ENCODE measurements around the gene CCL22.

DNA sequence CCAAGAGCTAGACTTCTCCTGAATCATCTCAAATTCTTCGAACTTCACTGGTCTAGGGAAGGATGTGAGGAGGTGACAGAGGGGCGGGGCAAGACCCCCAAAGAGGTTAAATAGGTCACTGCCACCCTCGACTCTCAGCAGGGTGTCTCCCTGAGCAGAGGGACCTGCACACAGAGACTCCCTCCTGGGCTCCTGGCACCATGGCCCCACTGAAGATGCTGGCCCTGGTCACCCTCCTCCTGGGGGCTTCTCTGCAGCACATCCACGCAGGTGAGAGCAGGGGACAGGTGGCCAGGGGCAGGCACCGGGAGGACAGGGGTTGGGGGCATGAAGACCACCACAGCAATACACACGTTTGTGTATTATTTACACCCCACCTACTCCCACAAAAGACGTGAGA is 55.1 kb downstream of the CCL22 start:
- TF ChIP-seq POLR2A (IDR thresholded peaks at IDR 0.05), result no peak
- TF ChIP-seq, protein P1, sequence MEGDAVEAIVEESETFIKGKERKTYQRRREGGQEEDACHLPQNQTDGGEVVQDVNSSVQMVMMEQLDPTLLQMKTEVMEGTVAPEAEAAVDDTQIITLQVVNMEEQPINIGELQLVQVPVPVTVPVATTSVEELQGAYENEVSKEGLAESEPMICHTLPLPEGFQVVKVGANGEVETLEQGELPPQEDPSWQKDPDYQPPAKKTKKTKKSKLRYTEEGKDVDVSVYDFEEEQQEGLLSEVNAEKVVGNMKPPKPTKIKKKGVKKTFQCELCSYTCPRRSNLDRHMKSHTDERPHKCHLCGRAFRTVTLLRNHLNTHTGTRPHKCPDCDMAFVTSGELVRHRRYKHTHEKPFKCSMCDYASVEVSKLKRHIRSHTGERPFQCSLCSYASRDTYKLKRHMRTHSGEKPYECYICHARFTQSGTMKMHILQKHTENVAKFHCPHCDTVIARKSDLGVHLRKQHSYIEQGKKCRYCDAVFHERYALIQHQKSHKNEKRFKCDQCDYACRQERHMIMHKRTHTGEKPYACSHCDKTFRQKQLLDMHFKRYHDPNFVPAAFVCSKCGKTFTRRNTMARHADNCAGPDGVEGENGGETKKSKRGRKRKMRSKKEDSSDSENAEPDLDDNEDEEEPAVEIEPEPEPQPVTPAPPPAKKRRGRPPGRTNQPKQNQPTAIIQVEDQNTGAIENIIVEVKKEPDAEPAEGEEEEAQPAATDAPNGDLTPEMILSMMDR (IDR thresholded peaks at IDR 0.05), result no peak
